IMR-90 (cell line): ENCODE measurements around the gene TAF7.

Experiments
- POLR2A ChIP-seq: IDR thresholded peaks from 2 replicates; pipeline ENCODE4 v1.6.1; 2012; ENCODE audit warnings: mild to moderate bottlenecking, low read depth, low read length
- RCOR1 ChIP-seq: IDR thresholded peaks from 2 replicates; pipeline ENCODE4 v1.6.1; 2012; ENCODE audit warnings: mild to moderate bottlenecking, low read length, improper control_type of control experiment; ENCODE audit not compliant: insufficient replicate concordance
- RFX5 ChIP-seq: IDR thresholded peaks from 2 replicates; pipeline ENCODE4 v1.8.0; 2012; ENCODE audit warnings: low read depth, mild to moderate bottlenecking, low read length, moderate library complexity
- TF ChIP-seq, protein P1 (sequence below): conservative IDR thresholded peaks from 2 replicates; pipeline ENCODE4 v1.5.1; 2012; ENCODE audit warnings: mild to moderate bottlenecking, low read depth, low read length, improper control_type of control experiment

DNA sequence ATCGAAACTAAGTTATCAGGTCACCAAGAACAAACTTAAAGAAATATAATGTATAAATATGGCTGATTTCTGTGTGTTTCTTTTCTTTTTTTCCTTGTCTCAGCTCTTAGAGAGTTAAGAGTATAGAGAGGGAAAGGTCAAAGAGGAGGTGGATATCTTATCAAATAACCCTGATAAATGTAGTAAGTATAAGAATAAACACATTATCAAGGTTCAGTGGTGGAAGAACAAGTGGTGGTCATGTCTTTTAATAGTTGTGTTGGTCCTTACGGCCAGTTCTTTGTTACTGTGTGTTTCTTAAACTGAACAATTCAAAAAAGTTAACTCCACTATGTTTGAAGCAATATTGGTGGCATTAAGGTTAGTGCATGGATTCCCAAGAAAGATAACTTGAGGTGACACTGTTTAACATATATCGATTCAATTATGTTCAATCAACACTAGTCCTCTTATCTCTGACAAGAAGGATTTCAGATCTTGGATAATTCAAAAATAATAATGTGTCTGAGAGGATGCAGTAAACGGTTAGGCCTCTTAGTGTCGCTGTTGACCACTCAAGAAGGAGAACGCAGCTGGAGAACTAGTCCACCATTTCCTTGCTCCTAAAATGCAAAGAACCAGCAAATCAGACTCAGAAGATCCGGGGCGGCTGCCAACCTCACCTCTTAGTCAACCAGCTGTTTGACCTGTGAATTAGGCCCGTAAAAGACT lies 22.8 kb upstream of the TAF7 start, which contains the start of gene PCDHGA3:
- TF ChIP-seq, protein P1, sequence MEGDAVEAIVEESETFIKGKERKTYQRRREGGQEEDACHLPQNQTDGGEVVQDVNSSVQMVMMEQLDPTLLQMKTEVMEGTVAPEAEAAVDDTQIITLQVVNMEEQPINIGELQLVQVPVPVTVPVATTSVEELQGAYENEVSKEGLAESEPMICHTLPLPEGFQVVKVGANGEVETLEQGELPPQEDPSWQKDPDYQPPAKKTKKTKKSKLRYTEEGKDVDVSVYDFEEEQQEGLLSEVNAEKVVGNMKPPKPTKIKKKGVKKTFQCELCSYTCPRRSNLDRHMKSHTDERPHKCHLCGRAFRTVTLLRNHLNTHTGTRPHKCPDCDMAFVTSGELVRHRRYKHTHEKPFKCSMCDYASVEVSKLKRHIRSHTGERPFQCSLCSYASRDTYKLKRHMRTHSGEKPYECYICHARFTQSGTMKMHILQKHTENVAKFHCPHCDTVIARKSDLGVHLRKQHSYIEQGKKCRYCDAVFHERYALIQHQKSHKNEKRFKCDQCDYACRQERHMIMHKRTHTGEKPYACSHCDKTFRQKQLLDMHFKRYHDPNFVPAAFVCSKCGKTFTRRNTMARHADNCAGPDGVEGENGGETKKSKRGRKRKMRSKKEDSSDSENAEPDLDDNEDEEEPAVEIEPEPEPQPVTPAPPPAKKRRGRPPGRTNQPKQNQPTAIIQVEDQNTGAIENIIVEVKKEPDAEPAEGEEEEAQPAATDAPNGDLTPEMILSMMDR = peak; percentile 57
- TF ChIP-seq RCOR1 (no peak), RFX5 (no peak), POLR2A (no peak)
